LNCaP clone FGC (cell line): ENCODE data around the gene SIRT1.
"Not testable (repeated sequence)": the region's sequence is repeated elsewhere in the genome, so short reads cannot be mapped to it uniquely, and the experiment has no call there.

Experiments used
- DNase-seq: peaks from one replicate; pipeline ENCODE4 v3.0.0-alpha.2; 2011; ENCODE audit warnings: low read depth
- H3K4me3 ChIP-seq: 2 replicates; pipeline ENCODE4 v1.5.1; 2011; ENCODE audit warnings: mild to moderate bottlenecking, low read depth, low read length, control low read depth
- CTCF ChIP-seq: IDR thresholded peaks from 2 replicates; pipeline ENCODE4 v1.5.1; 2012; ENCODE audit warnings: mild to moderate bottlenecking; ENCODE audit not compliant: control insufficient read depth, insufficient read depth; ENCODE audit errors: extremely low read depth

Gene SIRT1

DNA sequence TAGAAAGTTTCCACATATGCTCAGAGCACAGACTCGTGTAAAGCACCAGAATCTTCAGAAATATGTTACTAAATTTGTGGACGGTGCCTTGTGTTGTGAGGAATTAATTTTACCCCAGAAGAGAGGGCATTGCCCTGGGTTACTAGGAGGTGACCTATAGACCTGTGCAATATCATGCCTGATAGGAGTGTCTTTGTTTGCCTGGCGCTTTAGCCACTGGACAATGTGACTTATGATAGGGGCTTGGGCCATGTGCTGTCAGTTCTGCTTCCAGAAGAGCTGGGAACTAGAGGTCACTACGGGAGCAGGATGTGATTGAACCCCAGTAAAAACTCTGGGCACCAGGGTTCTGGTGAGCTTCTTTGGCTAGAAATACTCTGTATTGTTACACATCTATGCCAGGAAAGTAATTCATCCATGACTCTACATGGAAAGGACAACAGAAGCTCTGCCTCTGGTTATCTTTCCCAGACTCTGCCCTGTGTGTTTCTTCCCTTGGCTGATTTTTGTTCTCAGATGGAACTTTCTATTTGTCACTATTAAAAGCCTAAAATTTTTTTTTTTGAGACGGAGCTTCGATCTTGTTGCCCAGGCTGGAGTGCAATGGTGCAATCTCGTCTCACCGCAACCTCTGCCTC, 75.5 kb downstream of the SIRT1 start:
- no peak for TF ChIP-seq CTCF
- no peak for DNase-seq
- H3K4me3 ChIP-seq = no peak overlapping the region

DNA sequence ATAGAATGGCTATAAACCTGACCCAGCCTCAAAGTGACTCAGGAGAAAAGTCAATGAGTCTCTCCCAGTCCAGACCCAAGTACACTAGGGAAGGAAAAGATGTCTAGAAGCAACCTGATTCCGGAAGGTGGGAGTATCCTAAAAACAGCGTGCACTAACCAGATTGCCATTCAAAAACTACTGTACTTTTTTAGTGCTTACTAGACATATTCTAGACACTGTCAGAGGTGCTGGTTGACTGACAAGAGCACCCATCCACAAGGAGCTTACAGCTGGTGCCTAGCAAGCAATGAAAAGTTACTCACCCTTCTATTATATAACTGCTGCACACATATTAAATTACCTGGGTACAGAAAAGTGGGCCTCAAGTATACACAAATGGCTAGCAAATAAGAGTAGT, 81.0 kb downstream of the SIRT1 start:
- no peak for DNase-seq
- no peak overlapping the region for H3K4me3 ChIP-seq
- TF ChIP-seq CTCF = no peak

DNA sequence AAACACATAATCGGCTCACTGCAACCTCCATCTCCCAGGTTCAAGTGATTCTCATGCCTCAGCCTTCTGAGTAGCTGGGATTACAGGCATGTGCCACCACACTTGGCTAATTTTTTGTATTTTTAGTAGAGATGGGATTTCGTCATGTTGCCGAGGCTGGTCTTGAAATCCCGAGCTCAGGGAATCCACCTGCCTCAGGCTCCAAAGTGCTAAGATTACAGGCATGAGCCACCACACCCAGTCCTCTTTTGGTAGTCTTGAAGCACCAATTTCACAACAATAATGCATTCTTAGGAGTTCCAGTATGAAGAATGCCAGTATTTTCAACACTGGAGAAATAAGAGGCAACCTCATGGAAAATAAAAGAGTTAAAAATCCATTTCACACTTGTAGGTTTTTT, 81.6 kb downstream of the SIRT1 start:
- DNase-seq = not testable (repeated sequence)

More for the DNA sequence above, 81.6 kb downstream of the SIRT1 start:
- not testable (repeated sequence) for H3K4me3 ChIP-seq
